GM12864 (cell line): ENCODE results near the gene GNPTAB.
A peak's percentile ranks its signal among the peaks of the same experiment; 100 is the strongest.

Experiments
- DNase-seq: peaks from one replicate; pipeline ENCODE4 v3.0.0-alpha.2; 2011; ENCODE audit warnings: low read depth
- H3K4me3 ChIP-seq: 2 replicates; pipeline ENCODE4 v1.5.1; 2011; ENCODE audit warnings: mild to moderate bottlenecking, low read depth, low read length, control low read depth
- CTCF ChIP-seq: IDR thresholded peaks from 2 replicates; pipeline ENCODE4 v1.5.1; 2011; ENCODE audit warnings: low read depth, mild to moderate bottlenecking, moderate library complexity, low read length, control low read depth, inconsistent platforms; ENCODE audit errors: missing control alignments

Gene GNPTAB

DNA sequence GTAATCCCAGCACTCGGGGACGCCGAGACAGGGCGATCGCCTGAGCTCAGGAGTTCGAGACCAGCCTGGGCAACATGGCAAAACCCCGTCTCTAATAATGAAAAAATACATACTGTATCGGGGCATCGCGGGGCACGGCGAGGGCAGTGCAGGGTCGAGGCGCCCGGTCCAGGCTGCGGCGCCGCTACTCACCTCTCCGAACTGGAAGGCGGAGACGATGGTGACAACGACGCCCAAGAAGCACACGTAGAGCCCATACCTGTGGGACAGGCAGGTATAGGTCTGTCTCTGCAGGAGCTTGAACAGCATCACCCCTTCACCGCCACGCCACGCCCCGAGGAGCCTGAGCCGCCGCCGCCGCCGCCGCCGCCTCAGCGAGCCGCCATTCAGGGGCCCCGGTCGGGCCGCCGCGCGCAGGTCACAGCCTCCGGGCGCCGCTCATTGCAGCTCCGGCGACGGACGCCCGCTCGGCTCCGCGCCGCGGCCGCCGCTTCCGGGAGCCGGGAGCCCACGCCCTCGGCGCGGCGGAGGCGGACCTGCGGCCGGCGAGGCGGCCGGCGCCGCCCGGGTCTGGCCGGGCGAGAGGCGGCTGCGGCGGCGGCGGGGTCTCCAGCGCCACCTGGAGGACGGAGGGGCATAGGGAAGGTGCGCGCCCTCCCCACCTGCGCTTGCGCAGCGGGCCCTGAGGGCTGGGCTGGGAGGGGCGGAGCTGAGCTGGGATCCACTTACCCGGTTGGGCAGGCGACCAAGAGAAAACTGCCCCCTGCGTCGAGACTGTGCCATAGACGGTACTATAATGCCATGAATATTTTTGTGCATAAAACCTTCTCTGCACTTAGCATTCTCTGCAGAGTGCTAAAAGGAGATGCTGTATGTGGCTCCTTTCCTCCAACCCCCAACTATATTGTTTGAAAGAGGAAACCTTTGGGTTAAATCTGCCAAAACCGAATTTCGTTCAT is at the start of gene GNPTAB:
TSS of gene GNPTAB (minus strand) at position 593 of the 959 bp plus-strand sequence. CDS start at position 309, 284 bp downstream.
- H3K4me3 ChIP-seq: peak within 1 kb of the TSS; percentile 96
- TF ChIP-seq CTCF: peak; percentile 66
- peak; percentile 78 for DNase-seq

DNA sequence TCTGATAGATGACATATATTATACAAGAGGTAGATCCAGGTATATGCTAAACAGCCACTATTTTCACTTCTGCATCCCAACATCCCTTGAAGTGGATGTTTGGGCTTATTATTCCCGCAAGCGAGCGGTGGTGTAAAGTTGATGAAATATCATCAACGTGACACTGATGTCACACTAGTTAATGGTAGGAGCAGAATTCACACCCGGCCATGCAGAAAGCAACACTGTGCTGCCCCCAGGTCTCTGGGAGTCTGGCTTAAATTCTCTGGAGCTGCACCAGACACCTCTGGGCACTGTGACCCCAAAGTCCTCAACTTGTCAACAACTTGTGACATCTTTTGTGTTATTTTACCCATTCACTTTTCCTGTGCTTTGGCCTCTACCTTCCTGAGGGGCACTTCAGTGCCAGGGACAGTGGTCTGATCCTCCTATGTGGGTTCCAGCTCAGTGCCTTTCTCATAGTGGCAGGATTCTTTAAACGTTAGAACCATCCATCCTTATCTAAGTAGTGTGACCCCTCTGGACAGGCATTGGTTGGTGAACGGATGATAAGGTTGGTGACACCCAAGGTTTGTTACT is 47.6 kb upstream of the GNPTAB start:
- no peak for TF ChIP-seq CTCF
- DNase-seq: no peak
- H3K4me3 ChIP-seq: peak overlapping the region; percentile 89

- peak overlapping the region; percentile 89 for H3K4me3 ChIP-seq
- no peak for TF ChIP-seq CTCF
- DNase-seq: no peak
Observed at GRCh38 chr12:101877806-101878242, 47.1 kb upstream of the GNPTAB start.

- peak; percentile 15 for TF ChIP-seq CTCF
- H3K4me3 ChIP-seq: peak within 1 kb of the TSS; percentile 89
- peak; percentile 67 for DNase-seq
Observed at GRCh38 chr12:101876861-101877805, 46.4 kb upstream of the GNPTAB start, which contains the start of gene DRAM1. TSS of gene DRAM1 (plus strand) at chr12:101877580. CDS start at chr12:101877790, 210 bp downstream.

DNA sequence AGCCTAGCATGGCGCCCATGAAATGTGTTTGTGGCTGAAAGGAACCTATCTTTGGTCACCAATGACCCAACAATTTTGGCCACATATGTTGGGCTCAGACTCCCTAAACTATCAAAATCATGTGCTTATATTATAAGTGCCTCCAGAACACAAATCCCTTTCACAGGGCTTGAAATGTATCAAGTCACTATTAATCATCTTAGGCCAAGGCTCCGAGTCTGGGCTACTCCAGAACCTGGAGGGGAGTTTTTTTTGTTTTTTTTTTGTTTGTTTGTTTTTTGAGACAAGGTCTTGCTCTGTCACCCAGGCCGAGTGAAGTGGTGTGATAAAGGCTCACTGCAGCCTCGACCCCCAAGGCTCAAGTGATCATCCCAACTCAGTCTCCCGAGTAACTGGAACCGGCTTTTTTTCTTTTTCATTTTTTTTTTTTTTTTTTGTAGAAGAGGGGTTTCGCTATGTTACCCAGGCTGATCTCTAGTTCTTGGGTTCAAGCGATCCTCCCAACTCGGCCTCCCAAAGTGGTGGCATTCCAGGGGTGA is 45.6 kb upstream of the GNPTAB start:
- H3K4me3 ChIP-seq: peak overlapping the region; percentile 89
- no peak for TF ChIP-seq CTCF
- DNase-seq: no peak

DNA sequence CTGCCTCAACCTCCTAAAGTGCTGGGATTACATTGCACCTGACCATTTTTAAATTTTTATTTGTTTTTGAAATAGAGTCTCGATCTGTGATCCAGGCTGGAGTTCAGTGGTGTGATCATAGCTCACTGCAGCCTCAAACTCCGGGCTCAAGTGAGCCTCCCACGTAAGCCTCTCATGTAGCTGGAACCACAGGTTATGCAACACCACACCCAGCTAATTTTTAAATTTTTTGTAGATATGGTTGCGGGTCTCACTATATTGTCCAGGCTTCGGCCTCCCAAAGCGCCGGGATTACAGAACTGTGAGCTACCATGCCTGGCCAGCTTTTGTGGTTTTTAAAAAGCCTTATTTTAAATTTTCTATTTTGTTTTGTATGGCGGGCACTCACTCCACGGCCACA is 44.4 kb upstream of the GNPTAB start:
- no peak overlapping the region for H3K4me3 ChIP-seq
- no peak for TF ChIP-seq CTCF
- DNase-seq: no peak
